Right atrium auricular region (tissue), 2 donors: ENCODE results near the gene PRAC1. TPM values are rescaled to one million over a fixed set of nuclear protein-coding genes. Genes with fewer than 3 reads are reported as not detected.

Experiments used
- DNase-seq: peaks from one replicate; pipeline ENCODE4 v3.0.0-alpha.2; 2019; ENCODE audit warnings: low spot score
- H3K27ac ChIP-seq, 2 donors: fragments of 200-600 bp; sonication (generic); 1 replicate in 1 of 2; 2 replicates in 1 of 2; pipeline ENCODE4 v1.5.1; 2016 to 2019
- H3K27me3 ChIP-seq, 2 donors: fragments of 200-600 bp; sonication (generic); one replicate each; pipeline versions ENCODE4 v1.5.1 to v1.6.0; 2017 to 2019
- H3K36me3 ChIP-seq: fragments of 200-600 bp; sonication (generic); one replicate; pipeline ENCODE4 v1.5.1; 2016
- H3K4me1 ChIP-seq, 2 donors: fragments of 200-600 bp; sonication (generic); one replicate each; pipeline versions ENCODE4 v1.5.1 to v1.6.0; 2017 to 2019
- H3K4me3 ChIP-seq, 2 donors: fragments of 200-600 bp; sonication (generic); 1 replicate in 1 of 2; 2 replicates in 1 of 2; pipeline ENCODE4 v1.5.1; 2017 to 2019; ENCODE audit warnings: mild to moderate bottlenecking in 1 of 2, moderate library complexity in 1 of 2
- H3K9me3 ChIP-seq, 2 donors: fragments of 200-600 bp; sonication (generic); one replicate each; pipeline ENCODE4 v1.5.1; 2019
- CTCF ChIP-seq, 2 donors: fragments of 200-600 bp; sonication (generic); IDR thresholded peaks; one replicate each; pipeline ENCODE4 v1.5.1; 2019; ENCODE audit warnings: antibody characterized with exemption in 2 of 2
- total RNA-seq, 2 donors: library from RNA; depleted of rRNA; stranded (reverse); fragments of >200 nt; gene quantifications; one replicate each; pipeline ENCODE4 v1.1.0, GENCODE V29; 2016

The PRAC1 gene
- total RNA-seq, 2 donors from 2014 or later = not detected

GRCh38 chr17:48730240-48730550, 7.9 kb upstream of the PRAC1 start:
- no peak for DNase-seq
- H3K4me3 ChIP-seq = no peak overlapping the region
- TF ChIP-seq CTCF (IDR thresholded peaks at IDR 0.05) = no peak
- no peaks in the 10 kb centered on the region for H3K9me3 ChIP-seq
- no peak overlapping the region for H3K27ac ChIP-seq
- H3K36me3 ChIP-seq = no peaks in the 10 kb centered on the region
- peaks cover 49 to 84% of the 10 kb centered on the region in 2 donors for H3K27me3 ChIP-seq
- H3K4me1 ChIP-seq = peaks cover 0 to 28% of the 10 kb centered on the region in 2 donors

- peak overlapping the region in 1 of 2 donors; percentile 30 for H3K4me3 ChIP-seq
- no peak for TF ChIP-seq CTCF (IDR thresholded peaks at IDR 0.05)
- H3K9me3 ChIP-seq = no peaks in the 10 kb centered on the region
- peaks cover 0 to 34% of the 10 kb centered on the region in 2 donors for H3K4me1 ChIP-seq
- H3K36me3 ChIP-seq = no peaks in the 10 kb centered on the region
- peaks cover 52 to 89% of the 10 kb centered on the region in 2 donors for H3K27me3 ChIP-seq
- DNase-seq = no peak
- H3K27ac ChIP-seq = no peak overlapping the region
These were observed 7.3 kb upstream of the PRAC1 start for GRCh38 chr17:48729335-48730239.

GRCh38 chr17:48728232-48729231, 6.2 kb upstream of the PRAC1 start, which contains the start of gene HOXB13:
Gene HOXB13, minus strand, starts transcription at chr17:48728750. Its CDS starts 157 bp downstream, at chr17:48728593.
- Histone ChIP-seq H3K27me3 (peaks cover 57 to 91% of the 10 kb centered on the region in 2 donors), H3K4me1 (peaks cover 0 to 40% of the 10 kb centered on the region in 2 donors), H3K27ac (no peak within 1 kb of the TSS), H3K36me3 (no peaks in the 10 kb centered on the region), H3K4me3 (peak within 1 kb of the TSS in 1 of 2 donors; percentile 30), H3K9me3 (no peaks in the 10 kb centered on the region)
- no peak for DNase-seq
- no peak for TF ChIP-seq CTCF (IDR thresholded peaks at IDR 0.05)

GRCh38 chr17:48727415-48728175, 5.3 kb upstream of the PRAC1 start:
- peaks cover 61 to 91% of the 10 kb centered on the region in 2 donors for H3K27me3 ChIP-seq
- no peaks in the 10 kb centered on the region for H3K36me3 ChIP-seq
- H3K27ac ChIP-seq = no peak overlapping the region
- no peak for TF ChIP-seq CTCF (IDR thresholded peaks at IDR 0.05)
- H3K4me1 ChIP-seq = peaks cover 0 to 40% of the 10 kb centered on the region in 2 donors
- no peak for DNase-seq
- no peak overlapping the region for H3K4me3 ChIP-seq
- H3K9me3 ChIP-seq = no peaks in the 10 kb centered on the region

GRCh38 chr17:48726916-48727286, 4.6 kb upstream of the PRAC1 start:
- DNase-seq = no peak
- peaks cover 0 to 40% of the 10 kb centered on the region in 2 donors for H3K4me1 ChIP-seq
- H3K4me3 ChIP-seq = no peak overlapping the region
- TF ChIP-seq CTCF (IDR thresholded peaks at IDR 0.05) = no peak
- H3K36me3 ChIP-seq = no peaks in the 10 kb centered on the region
- peaks cover 61 to 91% of the 10 kb centered on the region in 2 donors for H3K27me3 ChIP-seq
- H3K9me3 ChIP-seq = no peaks in the 10 kb centered on the region
- no peak overlapping the region for H3K27ac ChIP-seq
